Adipocyte (in vitro differentiated cells): ENCODE measurements around the gene ACAD8.
A peak's percentile ranks its signal among the peaks of the same experiment; 100 is the strongest.
"Not testable (repeated sequence)": the region's sequence is repeated elsewhere in the genome, so short reads cannot be mapped to it uniquely, and the experiment has no call there.

Experiments used
- DNase-seq: peaks from one replicate; pipeline ENCODE4 v3.0.0-alpha.2; 2015; ENCODE audit warnings: low read depth
- H3K27me3 ChIP-seq: replicated peaks from 2 replicates; pipeline ENCODE4 v1.7.0; 2013; ENCODE audit warnings: mild to moderate bottlenecking, low read length, moderate library complexity; ENCODE audit not compliant: control insufficient read depth, insufficient read depth
- H3K36me3 ChIP-seq: 2 replicates; pipeline ENCODE4 v1.7.0; 2013; ENCODE audit warnings: low read length, mild to moderate bottlenecking, moderate library complexity; ENCODE audit not compliant: control insufficient read depth, insufficient read depth, severe bottlenecking
- H3K4me1 ChIP-seq: 2 replicates; pipeline ENCODE4 v1.7.0; 2013; ENCODE audit warnings: mild to moderate bottlenecking, low read length, moderate library complexity; ENCODE audit not compliant: control insufficient read depth, insufficient read depth
- H3K4me3 ChIP-seq: 2 replicates; pipeline ENCODE4 v1.7.0; 2013; ENCODE audit warnings: mild to moderate bottlenecking, low read length, moderate library complexity
- H3K9ac ChIP-seq: 2 replicates; pipeline ENCODE4 v1.7.0; 2013; ENCODE audit warnings: mild to moderate bottlenecking, low read length, moderate library complexity
- H3K9me3 ChIP-seq: 2 replicates; pipeline ENCODE4 v1.7.0; 2013; ENCODE audit warnings: mild to moderate bottlenecking, low read length, moderate library complexity; ENCODE audit not compliant: control insufficient read depth

Gene ACAD8

GRCh38 chr11:134271978-134272377 lies 18.6 kb downstream of the ACAD8 start:
- Histone ChIP-seq H3K9me3 (no peaks in the 10 kb centered on the region), H3K9ac (no peak overlapping the region), H3K4me3 (no peak overlapping the region), H3K4me1 (peaks cover 5% of the 10 kb centered on the region), H3K27me3 (peaks cover 74% of the 10 kb centered on the region), H3K36me3 (no peaks in the 10 kb centered on the region)
- no peak for DNase-seq

DNA sequence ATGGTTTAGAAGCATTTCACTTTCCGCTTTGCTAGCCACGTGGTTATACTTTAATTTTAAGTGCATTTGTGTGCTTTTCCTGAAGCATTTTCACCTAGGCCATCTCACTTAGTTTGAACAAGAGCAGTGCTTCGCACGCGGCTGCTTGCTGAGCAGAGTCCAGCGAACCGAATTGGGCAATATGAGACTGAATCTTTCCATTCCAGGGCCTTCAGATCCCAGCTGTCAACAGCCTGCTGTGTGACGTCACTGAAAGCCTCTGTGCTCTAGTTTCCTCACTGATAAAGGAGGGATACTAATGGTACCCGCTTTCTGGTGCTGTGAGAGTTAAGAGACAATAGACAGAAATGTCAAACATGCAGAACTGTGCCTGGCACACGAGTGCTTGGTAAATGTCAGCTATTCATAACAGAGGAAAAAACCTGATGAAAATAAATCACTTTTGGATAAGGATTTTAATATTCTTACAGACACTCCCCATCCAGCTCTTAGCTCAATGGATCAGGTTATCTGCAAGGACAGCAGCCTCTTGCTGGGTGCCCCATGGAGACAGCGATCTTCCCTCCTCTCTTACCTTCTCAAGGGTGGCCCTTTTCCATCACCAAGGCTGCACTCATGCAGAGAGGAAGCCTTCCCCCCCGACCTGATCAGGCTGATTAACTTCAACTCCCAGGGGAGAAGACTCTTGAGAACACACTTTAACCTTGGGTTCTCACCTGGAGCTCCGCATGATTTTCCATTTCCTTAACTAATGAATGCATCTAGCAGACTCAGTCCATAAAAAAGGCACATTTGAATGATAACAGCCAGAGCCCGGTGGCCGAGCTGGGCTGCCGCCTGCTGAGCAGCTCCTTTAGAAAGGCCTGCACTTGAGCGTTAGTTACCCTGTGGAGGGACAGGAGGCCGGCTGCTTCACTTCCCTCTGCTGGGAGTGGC lies 19.3 kb downstream of the ACAD8 start:
- Histone ChIP-seq H3K9me3 (no peaks in the 10 kb centered on the region), H3K4me3 (no peak overlapping the region), H3K27me3 (peaks cover 80% of the 10 kb centered on the region), H3K36me3 (no peaks in the 10 kb centered on the region), H3K4me1 (no peaks in the 10 kb centered on the region), H3K9ac (no peak overlapping the region)
- peak; percentile 55 for DNase-seq

GRCh38 chr11:134273317-134273712 lies 19.9 kb downstream of the ACAD8 start:
- no peaks in the 10 kb centered on the region for H3K4me1 ChIP-seq
- H3K9me3 ChIP-seq, result peaks cover 1% of the 10 kb centered on the region
- no peak overlapping the region for H3K4me3 ChIP-seq
- no peaks in the 10 kb centered on the region for H3K36me3 ChIP-seq
- DNase-seq, result no peak
- H3K27me3 ChIP-seq, result peaks cover 83% of the 10 kb centered on the region
- H3K9ac ChIP-seq, result no peak overlapping the region

DNA sequence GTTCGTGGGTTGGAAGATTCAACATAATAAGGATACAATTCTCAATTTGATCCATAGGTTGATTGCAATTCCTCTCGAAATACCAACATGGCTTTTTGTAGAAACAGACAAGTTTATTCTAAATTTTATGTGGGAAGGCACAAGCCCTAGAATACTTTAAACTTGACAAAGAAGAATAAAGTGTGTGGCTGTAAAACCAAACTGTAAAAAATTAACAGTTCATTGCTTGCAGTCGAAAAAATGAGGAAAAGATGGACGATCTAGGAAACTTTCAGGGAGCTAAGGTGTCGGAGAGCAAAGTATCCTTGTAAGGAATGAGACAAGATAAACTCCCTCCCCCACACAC lies 21.8 kb downstream of the ACAD8 start:
- H3K9ac ChIP-seq, result no peak overlapping the region
- H3K4me1 ChIP-seq, result no peaks in the 10 kb centered on the region
- DNase-seq, result no peak
- H3K4me3 ChIP-seq, result no peak overlapping the region
- no peaks in the 10 kb centered on the region for H3K36me3 ChIP-seq
- H3K27me3 ChIP-seq, result peaks cover 78% of the 10 kb centered on the region
- H3K9me3 ChIP-seq, result peaks cover 5% of the 10 kb centered on the region

- DNase-seq, result peak; percentile 38
- Histone ChIP-seq H3K4me3 (peak within 1 kb of the TSS; percentile 42), H3K9ac (no peak within 1 kb of the TSS), H3K9me3 (peaks cover 5% of the 10 kb centered on the region), H3K27me3 (peaks cover 75% of the 10 kb centered on the region), H3K36me3 (no peaks in the 10 kb centered on the region), H3K4me1 (no peaks in the 10 kb centered on the region)
Measured at GRCh38 chr11:134275534-134276395, 22.4 kb downstream of the ACAD8 start, which contains the start of gene GLB1L3. Gene GLB1L3 (plus strand): TSS chr11:134276379. CDS start chr11:134276741, 362 bp downstream.

DNA sequence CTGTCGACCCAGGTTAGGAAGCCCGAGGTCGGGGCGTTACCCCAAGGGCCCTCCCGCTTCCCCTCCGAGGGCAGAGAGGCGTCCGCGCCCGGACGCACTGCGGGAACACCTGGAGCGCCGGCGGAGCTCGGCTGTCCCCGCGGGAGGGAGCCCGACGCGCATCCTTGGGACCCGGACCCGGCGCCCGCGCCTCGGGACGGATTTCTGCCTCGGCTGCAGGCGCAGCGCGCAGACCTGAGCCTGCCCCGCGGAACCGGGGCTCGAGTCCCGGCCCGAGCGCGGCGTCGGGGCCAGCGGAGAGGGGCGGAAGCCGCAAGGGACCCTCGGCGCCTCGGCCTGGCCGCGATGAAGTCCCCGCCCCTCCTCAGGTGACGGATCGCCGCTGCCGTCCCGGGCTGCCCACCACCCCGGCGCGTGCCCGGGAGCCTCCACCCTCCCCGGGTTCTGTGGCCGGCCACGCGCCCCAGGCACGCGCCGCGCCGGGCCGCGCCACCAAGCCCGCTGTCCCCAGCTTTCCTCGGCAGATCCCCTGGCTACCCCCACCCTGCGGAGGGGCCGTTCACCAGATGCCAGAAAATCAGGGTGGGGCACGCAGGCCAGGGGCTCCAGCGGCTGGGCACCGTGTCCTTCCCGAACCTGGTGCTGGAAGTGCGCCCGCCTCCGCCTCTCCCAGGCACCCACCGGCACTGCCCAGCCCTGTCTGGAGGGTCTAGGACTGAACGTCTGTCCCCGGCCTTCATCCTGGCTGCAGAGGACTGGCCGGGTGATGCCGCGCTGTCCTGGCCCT lies 23.2 kb downstream of the ACAD8 start:
- H3K9ac ChIP-seq, result no peak overlapping the region
- H3K36me3 ChIP-seq, result no peaks in the 10 kb centered on the region
- no peaks in the 10 kb centered on the region for H3K4me1 ChIP-seq
- no peak for DNase-seq
- H3K4me3 ChIP-seq, result peak overlapping the region; percentile 42
- peaks cover 71% of the 10 kb centered on the region for H3K27me3 ChIP-seq
- peaks cover 5% of the 10 kb centered on the region for H3K9me3 ChIP-seq

DNA sequence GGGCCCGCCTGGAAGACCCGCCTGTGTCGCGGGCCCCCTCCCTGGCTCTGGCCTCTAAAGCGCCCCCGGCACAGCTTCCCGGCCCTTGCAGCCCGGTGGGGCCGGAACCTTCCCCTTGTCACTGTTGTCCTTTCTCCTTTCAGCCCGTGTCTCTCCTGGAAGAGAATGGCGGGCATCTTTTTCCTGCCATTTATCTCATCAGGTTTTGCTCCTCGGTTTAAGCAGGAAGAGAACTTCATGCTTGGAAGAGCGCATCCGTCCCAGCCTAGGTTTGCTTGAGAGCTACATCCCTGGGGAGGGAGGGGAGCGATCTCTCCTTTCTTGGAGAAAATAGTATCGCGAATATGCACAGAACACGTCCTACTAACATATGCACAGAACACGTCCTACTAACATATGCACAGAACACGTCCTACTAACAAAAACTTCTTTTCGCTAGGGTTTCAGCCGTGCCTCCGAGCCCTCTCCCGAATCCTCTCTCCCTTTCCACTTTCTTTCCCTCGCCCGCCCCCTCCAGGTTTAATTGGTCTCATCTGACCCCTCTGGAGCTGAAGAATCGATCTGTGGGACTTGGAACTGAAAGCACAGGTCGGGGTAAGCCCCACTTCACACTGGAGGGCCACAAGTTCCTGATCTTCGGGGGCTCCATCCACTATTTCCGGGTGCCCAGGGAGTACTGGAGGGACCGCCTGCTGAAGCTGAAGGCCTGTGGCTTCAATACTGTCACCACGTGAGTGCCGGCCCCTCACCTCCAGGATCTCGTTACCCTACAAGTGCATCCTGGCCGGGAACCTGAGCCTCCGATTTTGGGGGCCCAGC lies 24.0 kb downstream of the ACAD8 start:
- Histone ChIP-seq H3K4me1 (peaks cover 2% of the 10 kb centered on the region), H3K9ac (no peak overlapping the region), H3K27me3 (peaks cover 64% of the 10 kb centered on the region), H3K4me3 (no peak overlapping the region), H3K9me3 (peaks cover 5% of the 10 kb centered on the region), H3K36me3 (no peaks in the 10 kb centered on the region)
- DNase-seq, result peak; percentile 2

DNA sequence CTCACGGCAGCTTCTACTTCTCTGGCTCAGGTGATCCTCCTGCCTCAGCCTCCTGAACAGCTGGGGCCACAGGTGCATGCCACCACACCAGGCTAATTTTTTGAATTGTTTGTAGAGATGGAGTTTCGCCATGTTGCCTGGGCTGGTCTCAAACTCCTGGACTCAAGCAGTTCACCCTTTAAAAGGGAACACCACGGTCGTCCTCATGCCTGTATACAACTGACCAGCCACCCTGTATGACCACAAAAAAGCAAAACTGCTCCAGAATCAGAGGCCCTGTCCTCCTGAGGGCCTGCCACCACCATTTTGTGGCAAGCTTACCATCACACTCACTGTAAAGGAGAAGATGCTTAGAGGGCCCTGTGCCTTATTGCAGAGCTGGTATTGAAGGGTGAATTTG lies 25.0 kb downstream of the ACAD8 start:
- Histone ChIP-seq H3K27me3 (peaks cover 54% of the 10 kb centered on the region), H3K4me1 (peaks cover 4% of the 10 kb centered on the region)
- DNase-seq, result no peak

GRCh38 chr11:134281635-134282034 lies 28.3 kb downstream of the ACAD8 start:
- H3K4me1 ChIP-seq, H3K9ac ChIP-seq, H3K4me3 ChIP-seq, H3K36me3 ChIP-seq, DNase-seq, H3K9me3 ChIP-seq: not testable (repeated sequence)
- H3K27me3 ChIP-seq, result peaks cover 25% of the 10 kb centered on the region

More for the DNA sequence above, 25.0 kb downstream of the ACAD8 start:
- no peaks in the 10 kb centered on the region for H3K36me3 ChIP-seq
- H3K9ac ChIP-seq, result no peak overlapping the region
- H3K4me3 ChIP-seq, result no peak overlapping the region
- peaks cover 5% of the 10 kb centered on the region for H3K9me3 ChIP-seq
